HCT116 (cell line): ENCODE data around the gene SEMA6A.

Experiments
- ELF1 ChIP-seq: IDR thresholded peaks from 2 replicates; pipeline ENCODE4 v1.6.1; 2012; ENCODE audit warnings: low read depth, borderline replicate concordance
- POLR2A ChIP-seq: IDR thresholded peaks from 2 replicates; pipeline ENCODE4 v1.7.0; 2011; ENCODE audit warnings: borderline replicate concordance; ENCODE audit not compliant: insufficient read depth, insufficient read length; ENCODE audit errors: extremely low read depth
- POLR2AphosphoS5 ChIP-seq: IDR thresholded peaks from 2 replicates; pipeline ENCODE4 v1.6.1; 2011; ENCODE audit warnings: mild to moderate bottlenecking, low read depth, low read length, moderate library complexity
- TCF7L2 ChIP-seq: IDR thresholded peaks from 2 replicates; pipeline ENCODE4 v1.7.0; 2011; ENCODE audit warnings: borderline replicate concordance, inconsistent platforms; ENCODE audit not compliant: insufficient read depth, insufficient read length; ENCODE audit errors: extremely low read depth
- YY1 ChIP-seq: IDR thresholded peaks from 2 replicates; pipeline ENCODE4 v1.6.1; 2011; ENCODE audit warnings: low read length, low read depth, moderate library complexity, mild to moderate bottlenecking; ENCODE audit not compliant: insufficient replicate concordance; ENCODE audit errors: extremely low read depth
- ZFX ChIP-seq: fragments of 450-650 bp; IDR thresholded peaks from 2 replicates; pipeline ENCODE4 v1.6.1; 2017
- TF ChIP-seq, protein P1 (sequence below), 3 experiments: fragments of 200-600 bp in 1 of 3; sonication (generic) in 1 of 3; IDR thresholded peaks in 2 of 3; conservative IDR thresholded peaks in 1 of 3; 2 replicates each; pipeline ENCODE4 v1.5.1; 2012 to 2017; ENCODE audit warnings: low read depth in 2 of 3, low read length in 2 of 3, antibody characterized with exemption in 1 of 3, borderline replicate concordance in 1 of 3, control low read depth in 1 of 3, mild to moderate bottlenecking in 1 of 3, mixed read lengths in 1 of 3, mixed run types in 1 of 3, moderate library complexity in 1 of 3; ENCODE audit not compliant: insufficient read depth in 1 of 3

DNA sequence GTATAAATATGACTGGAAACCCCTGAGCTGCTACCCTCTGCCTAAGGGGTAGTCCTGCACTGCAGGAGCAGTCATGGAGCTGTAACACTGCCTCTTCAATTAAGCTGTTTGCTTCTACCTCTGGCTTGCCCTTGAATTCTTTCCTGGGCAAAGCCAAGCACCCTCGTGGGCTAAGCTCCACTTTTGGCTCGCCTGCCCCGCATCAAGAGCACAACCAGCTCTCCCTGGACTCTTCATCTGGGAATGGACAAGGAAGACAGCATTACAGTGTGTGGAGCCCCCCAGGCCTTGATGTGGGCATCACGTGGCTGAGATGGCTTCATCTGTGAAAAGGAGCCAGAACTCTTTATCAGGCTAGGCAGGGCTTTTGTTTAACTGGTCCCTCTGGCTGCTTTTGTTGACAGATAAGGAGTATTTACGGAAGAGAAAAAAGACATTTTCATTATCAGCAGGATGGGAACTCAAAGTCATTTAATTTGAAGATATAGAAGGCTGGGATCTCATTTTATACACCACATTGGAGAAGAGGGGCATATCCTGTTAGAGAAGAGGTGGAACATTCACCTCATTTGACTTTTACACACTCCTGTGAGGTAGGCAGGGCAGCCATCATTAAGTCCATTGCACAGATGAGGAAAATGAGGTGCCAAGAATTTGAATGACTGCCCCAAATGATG lies 137.8 kb downstream of the SEMA6A start:
- TF ChIP-seq TCF7L2 (no peak), POLR2AphosphoS5 (no peak), YY1 (no peak), ZFX (no peak), POLR2A (no peak), ELF1 (no peak)
- TF ChIP-seq, protein P1, sequence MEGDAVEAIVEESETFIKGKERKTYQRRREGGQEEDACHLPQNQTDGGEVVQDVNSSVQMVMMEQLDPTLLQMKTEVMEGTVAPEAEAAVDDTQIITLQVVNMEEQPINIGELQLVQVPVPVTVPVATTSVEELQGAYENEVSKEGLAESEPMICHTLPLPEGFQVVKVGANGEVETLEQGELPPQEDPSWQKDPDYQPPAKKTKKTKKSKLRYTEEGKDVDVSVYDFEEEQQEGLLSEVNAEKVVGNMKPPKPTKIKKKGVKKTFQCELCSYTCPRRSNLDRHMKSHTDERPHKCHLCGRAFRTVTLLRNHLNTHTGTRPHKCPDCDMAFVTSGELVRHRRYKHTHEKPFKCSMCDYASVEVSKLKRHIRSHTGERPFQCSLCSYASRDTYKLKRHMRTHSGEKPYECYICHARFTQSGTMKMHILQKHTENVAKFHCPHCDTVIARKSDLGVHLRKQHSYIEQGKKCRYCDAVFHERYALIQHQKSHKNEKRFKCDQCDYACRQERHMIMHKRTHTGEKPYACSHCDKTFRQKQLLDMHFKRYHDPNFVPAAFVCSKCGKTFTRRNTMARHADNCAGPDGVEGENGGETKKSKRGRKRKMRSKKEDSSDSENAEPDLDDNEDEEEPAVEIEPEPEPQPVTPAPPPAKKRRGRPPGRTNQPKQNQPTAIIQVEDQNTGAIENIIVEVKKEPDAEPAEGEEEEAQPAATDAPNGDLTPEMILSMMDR (IDR thresholded peaks at IDR 0.05 in 2 of 3, conservative IDR thresholded peaks at IDR 0.05 in 1 of 3; ENCODE audit: borderline replicate concordance in 1 of 3, insufficient read depth in 1 of 3, low read depth in 2 of 3, low read length in 2 of 3), result no peak
